Stimulated activated CD4-positive, alpha-beta T cell treated with anti-CD3 and anti-CD28 coated beads, Interleukin-1b, Interleukin-23, amount 100 ng/mL, for 4 hours (primary cell): Measurements from ENCODE around the gene CLCNKB.

Experiments used
- DNase-seq, 2 donors: peaks; one replicate each; pipeline ENCODE4 v3.0.0-alpha.2; 2020; ENCODE audit warnings: low read depth in 2 of 2

The CLCNKB gene

DNA sequence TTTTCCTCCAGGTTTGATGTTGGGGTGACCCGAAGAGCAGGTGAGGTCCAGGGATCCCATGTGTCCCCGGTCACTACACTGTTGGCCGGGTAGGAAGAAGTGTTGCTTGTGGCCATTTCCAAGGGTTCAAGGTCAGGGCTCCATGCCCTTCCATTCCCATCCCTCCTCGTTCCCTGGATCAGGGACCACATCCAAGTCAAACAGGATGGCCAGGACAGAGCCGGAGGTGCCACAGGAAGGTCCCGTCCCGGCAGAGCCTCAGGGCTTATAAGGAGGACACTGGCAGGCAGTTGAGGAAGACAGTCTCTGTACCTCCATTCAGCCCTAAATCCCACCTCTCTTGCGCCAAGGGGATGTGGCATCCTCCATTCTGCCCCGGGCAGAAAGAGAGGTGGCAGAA lies 51.9 kb downstream of the CLCNKB start:
- no peak for DNase-seq

DNA sequence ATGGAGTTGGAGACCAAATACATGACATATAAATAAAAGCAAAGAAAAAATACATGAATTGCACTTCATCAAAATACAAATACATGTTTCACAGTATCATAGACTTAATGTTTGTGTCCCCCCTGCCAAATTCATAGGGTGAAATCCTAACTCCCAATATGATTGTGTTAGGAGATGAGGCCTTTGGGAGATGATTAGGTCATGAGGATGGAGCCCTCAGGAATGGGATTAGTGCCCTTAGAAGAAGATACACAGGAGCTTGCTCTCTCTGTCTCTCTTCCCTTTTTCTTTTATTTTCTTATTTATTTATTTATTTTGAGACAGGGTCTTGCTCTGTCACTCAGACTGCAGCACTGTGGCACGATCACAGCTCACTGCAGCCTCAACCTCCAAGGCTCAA lies 55.8 kb downstream of the CLCNKB start:
- DNase-seq = no peak

DNA sequence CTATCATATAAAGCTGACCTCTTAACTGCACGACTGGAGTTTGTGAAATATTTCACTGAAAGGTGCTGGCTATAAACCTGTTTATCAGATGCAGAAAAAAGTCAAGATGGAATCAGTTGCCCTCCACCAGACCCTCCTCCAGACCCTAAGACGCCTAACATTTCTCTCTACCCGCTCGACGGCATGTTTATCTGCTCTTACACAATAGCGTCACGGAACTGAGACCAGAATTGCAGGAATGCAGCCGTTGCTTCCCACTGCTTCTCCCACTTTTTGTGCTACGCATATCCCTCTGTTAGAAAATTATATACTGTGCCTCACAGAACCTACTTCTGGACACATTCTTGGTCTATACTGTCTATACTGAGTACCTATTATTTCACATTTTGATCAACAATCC lies 58.0 kb downstream of the CLCNKB start:
- DNase-seq = no peak
